Measurements from ENCODE around the gene CARM1. TPM values are rescaled to one million over a fixed set of nuclear protein-coding genes. Genes with fewer than 3 reads are reported as not detected.

Gene CARM1
- total RNA-seq, 2 donors from 2014 or later: 53.3 to 75.9 TPM

DNA sequence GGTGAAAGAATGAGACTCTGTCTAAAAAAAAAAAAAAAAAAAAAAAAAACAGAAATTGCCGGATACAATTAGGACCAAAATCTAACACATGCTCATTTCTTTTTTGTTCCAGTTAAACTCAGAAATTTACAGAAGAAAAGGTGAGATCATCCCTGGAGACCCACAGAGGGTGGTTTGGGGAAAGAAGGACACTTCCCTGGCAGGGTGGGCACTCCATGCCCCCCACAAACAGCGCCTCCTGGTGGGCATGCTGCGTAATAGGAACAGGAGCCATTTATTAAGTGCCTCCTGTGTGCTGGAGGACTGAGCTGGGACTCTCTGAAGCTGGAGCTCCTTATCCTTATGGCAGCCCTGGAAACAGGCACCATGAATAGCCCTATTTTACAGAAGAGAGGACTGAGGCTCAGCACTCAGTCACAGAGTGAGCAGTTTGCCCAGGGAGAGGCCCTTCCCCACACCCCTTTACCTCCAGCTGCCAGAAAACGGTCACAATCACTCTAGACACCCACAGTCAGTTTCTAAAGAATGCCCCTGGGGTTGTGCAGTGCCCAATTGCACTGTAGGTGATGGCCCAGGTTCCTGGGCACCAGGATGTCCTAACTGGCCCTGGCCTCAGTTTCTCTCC lies 13.0 kb upstream of the CARM1 start:
- intact Hi-C loops (cut with DNase I): no loop called here
- Histone ChIP-seq H3K36me3 (no peaks in the 10 kb centered on the region), H3K27ac (no peak overlapping the region), H3K4me1 (no peaks in the 10 kb centered on the region), H3K4me3 (no peak overlapping the region), H3K9me3 (no peaks in the 10 kb centered on the region), H3K27me3 (no peaks in the 10 kb centered on the region), H3K9ac (ENCODE audit: low read depth in 2 of 2, low read length in 2 of 2) (no peak overlapping the region)
- TF ChIP-seq, protein P1, sequence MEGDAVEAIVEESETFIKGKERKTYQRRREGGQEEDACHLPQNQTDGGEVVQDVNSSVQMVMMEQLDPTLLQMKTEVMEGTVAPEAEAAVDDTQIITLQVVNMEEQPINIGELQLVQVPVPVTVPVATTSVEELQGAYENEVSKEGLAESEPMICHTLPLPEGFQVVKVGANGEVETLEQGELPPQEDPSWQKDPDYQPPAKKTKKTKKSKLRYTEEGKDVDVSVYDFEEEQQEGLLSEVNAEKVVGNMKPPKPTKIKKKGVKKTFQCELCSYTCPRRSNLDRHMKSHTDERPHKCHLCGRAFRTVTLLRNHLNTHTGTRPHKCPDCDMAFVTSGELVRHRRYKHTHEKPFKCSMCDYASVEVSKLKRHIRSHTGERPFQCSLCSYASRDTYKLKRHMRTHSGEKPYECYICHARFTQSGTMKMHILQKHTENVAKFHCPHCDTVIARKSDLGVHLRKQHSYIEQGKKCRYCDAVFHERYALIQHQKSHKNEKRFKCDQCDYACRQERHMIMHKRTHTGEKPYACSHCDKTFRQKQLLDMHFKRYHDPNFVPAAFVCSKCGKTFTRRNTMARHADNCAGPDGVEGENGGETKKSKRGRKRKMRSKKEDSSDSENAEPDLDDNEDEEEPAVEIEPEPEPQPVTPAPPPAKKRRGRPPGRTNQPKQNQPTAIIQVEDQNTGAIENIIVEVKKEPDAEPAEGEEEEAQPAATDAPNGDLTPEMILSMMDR (IDR thresholded peaks at IDR 0.05): peak; percentile 61
- DNase-seq: no peak

DNA sequence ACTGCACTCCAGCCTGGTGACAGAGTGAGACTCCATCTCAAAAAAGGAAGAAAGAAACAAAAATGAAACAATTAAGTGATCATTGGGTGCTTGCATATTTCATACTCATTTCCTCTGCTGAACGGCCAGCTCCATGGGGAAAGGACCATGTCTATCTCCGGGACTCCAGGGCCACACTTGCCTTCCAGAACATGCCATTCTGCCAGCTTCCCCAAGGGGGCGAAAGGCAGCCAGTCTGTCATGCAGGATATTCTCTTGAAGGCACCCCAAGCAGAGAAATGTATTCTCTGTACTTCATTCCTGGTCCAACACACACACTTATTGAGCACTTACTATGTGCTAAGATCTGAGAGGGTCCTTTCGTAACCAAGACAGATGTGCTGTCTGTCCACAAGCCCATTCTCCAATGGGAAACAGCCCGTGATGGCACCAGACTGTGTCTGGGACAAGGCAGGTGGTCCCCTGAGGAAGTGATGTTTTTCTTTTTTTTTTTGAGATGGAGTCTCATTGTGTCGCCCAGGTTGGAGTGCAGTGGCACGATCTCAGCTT lies 10.2 kb upstream of the CARM1 start:
- TF ChIP-seq, protein P1 (IDR thresholded peaks at IDR 0.05): peak; percentile 31
- intact Hi-C loops (cut with DNase I): no loop called here
- H3K9ac ChIP-seq (ENCODE audit: low read depth in 2 of 2, low read length in 2 of 2): no peak overlapping the region
- H3K36me3 ChIP-seq: no peaks in the 10 kb centered on the region
- H3K27me3 ChIP-seq: no peaks in the 10 kb centered on the region
- H3K9me3 ChIP-seq: no peaks in the 10 kb centered on the region
- peaks cover 8% of the 10 kb centered on the region for H3K4me1 ChIP-seq
- H3K4me3 ChIP-seq: no peak overlapping the region
- H3K27ac ChIP-seq: no peak overlapping the region
- peak; percentile 49 for DNase-seq

GRCh38 chr19:10862561-10863106 lies 8.7 kb upstream of the CARM1 start:
- DNase-seq: no peak

DNA sequence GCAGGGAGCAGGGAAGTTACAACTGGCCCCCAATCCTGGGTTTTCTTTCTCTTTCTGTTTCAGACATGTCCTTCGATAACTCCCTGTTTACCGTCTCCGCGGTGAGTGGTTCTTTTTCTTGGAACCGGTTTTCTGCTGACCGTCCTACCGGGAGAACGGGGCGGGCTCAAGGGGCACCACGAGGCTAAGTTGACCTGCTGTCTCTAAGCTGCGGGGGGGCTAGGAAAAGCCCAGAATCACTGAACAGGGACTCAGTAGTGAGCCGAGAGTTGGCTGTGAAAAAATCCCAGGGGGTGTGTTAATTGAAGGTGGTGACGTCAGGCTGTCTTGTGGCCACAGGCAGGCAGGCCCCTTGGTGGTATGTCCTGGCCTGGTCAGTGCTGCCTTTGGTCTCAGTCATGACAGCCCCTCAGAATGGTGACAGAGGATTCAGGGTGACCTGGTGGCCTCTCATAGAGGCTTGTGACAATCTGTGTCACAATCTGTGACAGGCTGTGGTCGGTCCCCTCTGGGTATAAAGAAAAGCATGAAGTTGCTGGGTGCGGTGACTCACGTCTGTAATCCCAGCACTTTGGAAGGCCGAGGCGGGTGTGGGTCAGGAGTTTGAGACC lies 8.1 kb upstream of the CARM1 start:
- DNase-seq: no peak
- Histone ChIP-seq H3K4me3 (no peak overlapping the region), H3K4me1 (peaks cover 8% of the 10 kb centered on the region), H3K9ac (ENCODE audit: low read depth in 2 of 2, low read length in 2 of 2) (peak overlapping the region in 1 of 2 donors; percentile 26), H3K27ac (no peak overlapping the region), H3K36me3 (no peaks in the 10 kb centered on the region), H3K9me3 (no peaks in the 10 kb centered on the region), H3K27me3 (no peaks in the 10 kb centered on the region)
- TF ChIP-seq, protein P1 (IDR thresholded peaks at IDR 0.05): no peak
- intact Hi-C loops (cut with DNase I): no loop called here

More at GRCh38 chr19:10862561-10863106, 8.7 kb upstream of the CARM1 start:
- Histone ChIP-seq H3K36me3 (no peaks in the 10 kb centered on the region), H3K4me1 (peaks cover 8% of the 10 kb centered on the region), H3K4me3 (no peak overlapping the region), H3K9me3 (no peaks in the 10 kb centered on the region), H3K9ac (ENCODE audit: low read depth in 2 of 2, low read length in 2 of 2) (peak overlapping the region in 1 of 2 donors; percentile 26), H3K27ac (no peak overlapping the region), H3K27me3 (no peaks in the 10 kb centered on the region)
- intact Hi-C loops (cut with DNase I): no loop called here
- TF ChIP-seq, protein P1 (IDR thresholded peaks at IDR 0.05): no peak

- H3K9me3 ChIP-seq: no peaks in the 10 kb centered on the region
- peaks cover 8% of the 10 kb centered on the region for H3K4me1 ChIP-seq
- intact Hi-C loops (cut with DNase I): loop anchor here (2.0 kb wide), 1 partner anchor 152 kb away; no protein-coding TSS in a partner anchor
- no peak overlapping the region for H3K27ac ChIP-seq
- no peak overlapping the region for H3K4me3 ChIP-seq
- H3K36me3 ChIP-seq: no peaks in the 10 kb centered on the region
- peak; percentile 92 for DNase-seq
- no peak overlapping the region for H3K9ac ChIP-seq (ENCODE audit: low read depth in 2 of 2, low read length in 2 of 2)
- TF ChIP-seq, protein P1 (IDR thresholded peaks at IDR 0.05): peak; percentile 87
- no peaks in the 10 kb centered on the region for H3K27me3 ChIP-seq
Measured at GRCh38 chr19:10864538-10864899, 6.8 kb upstream of the CARM1 start.
